Activated T-cell treated with anti-CD3 and anti-CD28 coated beads, Interleukin-2, amount 50 U/mL, for 1 hour (primary cell): ENCODE measurements around the gene TSPAN9.

Source experiments
- DNase-seq: peaks from one replicate; pipeline ENCODE4 v3.0.0-alpha.2; 2020

The TSPAN9 gene

DNA sequence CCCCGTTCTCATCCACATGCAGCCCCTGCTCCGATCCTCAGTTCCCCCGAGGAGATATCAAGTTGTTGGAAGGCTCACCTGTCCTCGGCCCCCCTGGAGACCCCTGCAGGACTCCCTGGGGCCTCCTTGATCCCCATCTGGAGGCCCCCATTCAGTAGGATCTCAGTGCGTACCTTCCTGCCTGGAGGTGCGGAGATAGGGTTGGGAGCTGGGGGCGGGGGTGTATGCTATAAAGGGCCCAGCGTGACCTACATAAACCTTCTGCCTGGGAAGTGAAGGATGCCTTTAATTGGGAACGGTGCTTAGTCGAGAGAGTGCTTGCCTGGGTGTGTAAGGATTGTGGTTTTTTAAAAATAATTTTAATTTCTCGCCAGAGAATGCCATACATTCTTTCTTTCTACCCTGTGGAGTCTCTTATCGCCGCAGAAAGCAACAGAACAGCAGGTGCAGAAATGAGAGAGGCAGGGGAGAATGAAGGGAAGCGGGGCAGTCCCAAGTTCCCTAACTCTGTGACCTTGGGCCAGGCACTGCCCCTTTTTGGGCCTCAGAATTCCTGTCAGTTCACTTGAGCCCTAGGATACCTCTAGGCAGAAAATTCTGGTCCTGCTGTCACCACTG is 153.7 kb downstream of the TSPAN9 start:
- no peak for DNase-seq

GRCh38 chr12:3231399-3231876 is 154.3 kb downstream of the TSPAN9 start:
- DNase-seq = no peak

DNA sequence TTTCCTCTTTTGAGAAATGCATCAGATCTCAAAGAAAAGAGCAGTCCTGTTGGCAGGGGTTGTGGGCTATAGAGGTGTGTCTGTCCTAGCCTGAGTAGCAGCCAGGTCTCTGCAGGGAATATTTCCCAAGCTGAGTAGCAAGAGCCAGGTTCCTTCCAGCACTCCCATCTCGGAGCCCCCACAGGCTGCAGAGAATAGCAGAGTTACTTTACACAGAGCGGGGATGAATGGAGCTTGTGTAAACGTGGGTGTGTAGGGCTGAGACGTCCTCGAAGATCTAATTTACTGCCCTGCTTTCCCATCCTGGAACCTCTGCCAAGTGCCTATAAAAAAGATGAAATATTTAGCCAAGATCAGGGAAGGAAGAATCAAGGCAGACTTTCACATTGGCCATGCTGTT is 156.6 kb downstream of the TSPAN9 start:
- DNase-seq = no peak

DNA sequence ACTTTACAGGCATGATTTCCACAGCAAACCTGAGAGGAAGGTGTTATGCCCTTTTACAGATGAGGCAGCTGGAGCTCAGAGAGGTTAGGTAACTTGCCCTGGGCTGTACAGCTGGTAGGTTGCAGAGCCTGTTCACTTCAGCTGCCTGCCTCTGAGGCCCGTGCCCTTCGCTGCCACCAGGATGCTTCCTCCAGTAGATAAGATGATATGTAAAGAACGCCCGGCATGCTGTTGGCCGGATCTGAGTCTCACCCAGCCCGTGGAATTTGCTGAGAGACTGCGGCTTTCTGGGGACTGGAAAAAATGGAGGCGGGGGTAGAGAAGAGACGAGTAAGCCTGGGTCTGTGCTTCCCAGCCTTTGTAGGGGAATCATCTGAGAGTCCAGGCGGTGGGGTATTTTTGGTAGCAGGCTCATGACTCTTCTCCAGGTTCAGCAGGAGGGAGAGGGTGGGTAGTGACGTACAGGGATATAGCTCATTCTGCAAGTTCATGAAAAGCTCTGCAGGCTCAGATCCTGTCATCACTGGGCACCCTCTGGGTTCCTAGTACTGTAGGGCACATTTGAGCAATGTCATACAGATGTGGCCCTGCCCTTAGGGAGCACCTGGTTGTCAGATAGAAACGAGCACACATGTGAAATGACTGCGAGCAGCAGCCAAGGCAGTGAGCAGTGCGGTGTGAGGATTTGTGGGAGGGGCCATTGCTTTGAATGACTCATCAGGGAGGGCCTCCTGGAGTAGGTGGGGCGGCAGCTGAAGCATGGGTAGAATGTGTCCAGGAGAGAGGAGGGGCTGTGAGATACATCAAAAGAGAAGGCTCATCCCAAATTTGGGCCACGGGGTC is 159.4 kb downstream of the TSPAN9 start:
- no peak for DNase-seq

DNA sequence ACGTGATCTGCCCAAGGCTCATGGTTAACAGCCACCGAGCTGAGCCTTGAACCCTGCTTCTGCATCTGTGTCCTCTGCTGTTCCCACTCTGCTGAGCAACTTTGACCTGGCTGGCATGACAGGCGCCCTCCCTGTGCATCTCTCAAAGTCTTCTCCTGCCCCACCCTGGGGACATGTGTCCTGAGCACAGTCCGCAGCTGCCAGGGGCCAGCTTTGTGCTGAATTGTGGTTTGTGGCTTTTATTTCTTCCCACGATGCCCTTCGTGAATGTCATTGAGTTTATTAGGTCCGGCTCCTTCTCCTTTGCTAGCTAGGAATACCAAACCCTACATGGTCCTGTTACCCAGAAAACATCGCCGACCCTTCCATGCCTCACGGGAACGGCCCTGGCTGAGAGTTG is 161.0 kb downstream of the TSPAN9 start:
- no peak for DNase-seq

GRCh38 chr12:3241621-3242020 is 164.4 kb downstream of the TSPAN9 start:
- DNase-seq = no peak

DNA sequence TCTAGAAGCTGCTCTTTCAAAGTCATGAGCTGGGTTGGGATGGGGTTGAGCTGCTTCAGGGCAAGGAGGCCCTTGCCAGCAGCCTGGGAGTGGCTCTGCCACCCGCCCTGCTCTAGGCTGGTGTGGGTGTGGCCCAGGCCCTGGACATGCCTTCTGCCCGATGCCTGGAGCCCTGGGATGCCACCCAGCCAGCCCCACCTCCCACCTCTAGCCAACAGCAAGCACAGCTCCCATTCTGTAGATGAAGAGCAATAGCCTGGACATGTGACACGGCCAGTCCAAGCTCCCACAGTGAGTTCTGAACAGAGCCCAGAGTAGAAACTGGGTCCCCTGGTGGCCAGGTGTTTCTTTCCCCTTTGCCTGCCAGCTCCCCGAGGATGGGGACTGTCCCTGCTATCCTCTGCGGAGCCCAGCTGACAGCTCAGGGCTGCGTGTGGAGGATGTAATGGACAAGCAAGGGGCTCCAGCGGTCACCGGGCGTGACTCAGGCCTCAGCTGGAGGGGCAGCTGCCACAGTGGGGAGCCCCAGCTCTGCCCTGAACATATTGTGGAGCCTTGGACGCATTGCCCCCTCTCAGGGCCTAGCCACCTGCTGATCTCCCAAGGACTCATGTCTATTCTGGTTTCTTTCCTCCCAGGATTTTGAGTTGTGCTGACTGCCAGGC is 165.2 kb downstream of the TSPAN9 start:
- no peak for DNase-seq

DNA sequence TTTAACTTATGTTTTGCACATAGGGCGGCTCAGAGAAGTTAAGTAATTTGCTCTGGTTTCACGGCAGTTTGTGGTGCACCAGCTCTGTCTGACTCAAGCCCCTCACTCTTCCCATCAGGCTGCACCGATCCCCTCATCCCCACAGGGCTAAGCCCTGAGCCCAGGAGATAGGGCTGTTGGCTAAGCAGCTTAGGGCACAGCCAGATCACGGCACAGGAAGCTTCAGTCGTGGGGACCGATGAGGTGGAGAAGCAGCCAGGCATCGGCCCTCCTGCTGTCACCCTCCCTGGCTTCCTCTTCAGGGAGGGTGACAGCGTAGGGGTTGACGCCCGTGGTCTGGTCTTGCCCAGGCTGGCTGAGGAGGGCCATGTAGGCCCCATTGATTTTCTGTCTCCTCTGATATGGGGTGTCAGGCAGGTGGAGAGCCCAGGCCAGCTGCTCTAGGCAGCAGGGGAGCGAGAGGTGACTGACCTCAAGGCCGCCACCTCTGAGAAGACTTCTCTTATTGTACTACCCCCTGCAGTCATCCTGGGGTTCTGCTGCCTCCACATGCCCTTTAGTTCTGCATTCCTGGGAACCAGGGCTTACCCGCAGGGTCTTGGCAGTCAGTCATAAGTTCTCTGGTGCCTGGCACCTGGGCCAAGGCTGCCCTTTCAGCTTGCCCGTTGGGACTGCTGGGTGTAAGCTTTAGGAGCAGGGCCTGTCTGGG is 166.4 kb downstream of the TSPAN9 start:
- no peak for DNase-seq

DNA sequence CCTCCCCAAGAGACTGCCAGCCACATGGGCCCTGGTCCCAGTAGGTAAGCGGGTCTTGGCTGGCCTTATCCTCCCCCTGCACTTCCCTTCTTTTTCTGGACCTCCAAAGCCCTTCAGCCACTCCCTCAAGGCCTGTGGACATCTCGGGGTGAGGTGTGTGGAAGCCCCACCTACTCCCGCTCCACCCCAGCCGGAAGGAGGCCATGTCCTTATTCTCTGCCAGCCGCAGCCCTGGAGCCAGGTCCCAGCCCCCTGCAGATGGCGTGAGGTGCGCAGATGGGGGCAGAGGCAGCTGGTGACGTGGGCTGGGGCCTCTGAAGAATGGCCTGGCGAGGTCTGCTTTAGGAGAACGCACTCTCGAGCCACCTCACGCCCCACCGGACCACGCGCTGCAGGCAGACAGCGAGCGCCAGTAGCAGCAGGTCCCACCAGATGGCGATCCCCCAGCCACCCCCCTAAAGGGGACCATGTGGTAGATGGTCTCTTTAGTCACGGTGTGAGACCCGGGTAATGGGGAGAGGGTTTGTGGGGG is 167.1 kb downstream of the TSPAN9 start:
- no peak for DNase-seq

DNA sequence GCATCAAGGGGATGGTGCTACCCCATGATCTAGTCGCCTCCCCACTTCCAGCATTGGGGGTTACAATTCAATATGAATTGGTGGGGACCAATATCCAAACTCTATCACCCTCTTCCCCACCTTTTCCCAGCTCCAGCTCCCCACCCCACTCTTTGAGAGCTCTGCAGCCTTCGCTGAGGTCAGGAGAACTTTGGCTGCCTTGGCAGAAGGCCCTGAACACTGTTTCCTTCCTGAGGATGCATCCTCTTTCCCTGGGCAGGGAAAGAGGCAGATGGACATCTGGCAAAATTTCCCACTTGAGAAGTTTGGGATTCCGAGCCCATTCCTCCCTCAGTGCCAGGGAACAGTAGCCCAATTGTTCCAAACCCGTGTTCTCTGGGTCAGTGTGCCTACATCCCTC is 169.1 kb downstream of the TSPAN9 start:
- DNase-seq = no peak

- DNase-seq = no peak
Measured at GRCh38 chr12:3247077-3247476, 169.9 kb downstream of the TSPAN9 start.

DNA sequence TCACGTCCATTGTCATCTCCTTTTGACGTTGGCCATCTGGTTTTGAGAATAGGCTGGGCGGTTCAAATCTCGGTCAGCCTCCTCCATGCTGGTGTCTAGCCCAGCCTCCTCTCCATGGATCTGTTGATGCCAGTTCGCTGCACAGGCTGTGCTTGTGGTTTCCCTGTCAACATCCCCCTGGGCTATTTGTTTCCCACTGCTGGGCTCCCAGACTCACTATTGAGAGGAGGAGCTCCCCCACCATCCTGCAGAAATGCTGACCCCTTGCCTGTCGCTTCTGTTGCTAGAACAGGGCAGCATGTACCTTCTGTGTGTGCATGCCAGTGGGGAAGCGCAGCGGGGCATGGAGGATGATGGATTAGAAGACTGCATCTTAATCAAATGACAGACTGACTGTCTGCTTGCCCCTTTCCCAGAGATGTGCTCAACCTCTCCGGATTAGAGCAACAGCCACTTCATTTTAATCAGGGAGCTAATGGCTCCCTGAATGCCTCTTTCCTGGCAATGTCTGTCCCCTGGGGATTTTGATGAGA is 170.5 kb downstream of the TSPAN9 start:
- no peak for DNase-seq

- DNase-seq = no peak
Measured at GRCh38 chr12:3249081-3249800, 172.1 kb downstream of the TSPAN9 start.

GRCh38 chr12:3250034-3250433 is 172.9 kb downstream of the TSPAN9 start:
- DNase-seq = no peak

DNA sequence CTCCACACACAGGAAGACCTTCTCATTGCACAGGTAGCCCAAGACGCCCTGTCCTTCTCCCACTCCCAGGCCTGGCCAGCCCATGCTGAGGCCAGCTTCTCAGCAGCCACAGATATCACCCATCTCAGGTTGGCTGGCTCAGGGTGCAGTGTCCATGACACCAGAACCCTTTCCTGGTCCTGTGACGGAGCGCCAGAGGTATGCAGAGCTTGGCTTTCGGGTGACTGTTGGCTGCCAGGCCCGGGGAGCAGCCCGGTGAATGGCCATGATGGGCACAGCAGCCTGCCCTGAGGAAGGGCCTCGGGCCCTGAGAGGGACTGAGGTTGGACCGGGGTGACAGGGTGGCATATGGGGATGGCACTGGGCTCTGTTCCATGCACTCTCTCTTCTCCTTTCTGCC is 173.4 kb downstream of the TSPAN9 start:
- no peak for DNase-seq

DNA sequence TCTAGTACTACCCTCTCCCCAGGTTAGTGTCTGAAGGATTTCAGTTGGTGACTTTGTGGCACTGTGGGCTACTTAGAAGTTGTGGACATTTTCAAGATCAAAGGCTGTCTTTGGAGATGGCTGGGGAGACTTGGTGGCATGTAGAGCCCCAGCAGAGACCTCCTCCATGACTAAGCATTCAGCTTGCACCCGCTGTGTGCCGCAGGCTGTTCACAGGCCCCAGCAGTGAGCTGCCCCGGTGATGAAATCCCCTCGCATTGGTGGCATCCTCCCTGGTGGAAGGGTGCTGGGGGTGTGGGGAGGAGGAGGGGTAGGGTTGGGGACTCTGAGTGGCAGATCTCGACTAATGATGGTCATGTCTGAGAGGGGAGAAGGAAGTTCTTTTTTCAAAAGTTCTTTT is 173.9 kb downstream of the TSPAN9 start:
- DNase-seq = no peak

DNA sequence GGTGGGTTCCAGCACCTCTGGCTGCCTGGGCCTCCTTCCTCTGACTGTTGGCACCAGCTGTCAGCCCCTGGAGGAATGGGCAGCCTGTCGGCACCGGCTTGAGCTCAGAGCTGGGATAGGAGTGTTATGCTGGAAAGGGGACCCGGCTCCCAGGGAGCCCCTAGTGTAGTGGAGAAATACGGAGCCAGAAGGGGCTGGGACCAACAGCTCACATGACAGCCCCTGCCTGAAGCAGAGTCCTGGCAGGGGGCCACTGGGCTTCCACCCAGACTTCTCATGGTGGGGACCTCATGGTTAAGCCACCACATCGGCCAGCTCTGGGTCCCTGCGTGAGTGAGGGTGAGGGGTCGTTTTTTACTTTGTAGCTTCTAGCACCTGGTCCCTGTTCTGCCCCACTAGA is 174.5 kb downstream of the TSPAN9 start:
- no peak for DNase-seq

GRCh38 chr12:3252450-3252891 is 175.3 kb downstream of the TSPAN9 start:
- no peak for DNase-seq

- DNase-seq = no peak
Measured at GRCh38 chr12:3253682-3254275, 176.6 kb downstream of the TSPAN9 start.

- no peak for DNase-seq
Measured at GRCh38 chr12:3255057-3255456, 177.9 kb downstream of the TSPAN9 start.

DNA sequence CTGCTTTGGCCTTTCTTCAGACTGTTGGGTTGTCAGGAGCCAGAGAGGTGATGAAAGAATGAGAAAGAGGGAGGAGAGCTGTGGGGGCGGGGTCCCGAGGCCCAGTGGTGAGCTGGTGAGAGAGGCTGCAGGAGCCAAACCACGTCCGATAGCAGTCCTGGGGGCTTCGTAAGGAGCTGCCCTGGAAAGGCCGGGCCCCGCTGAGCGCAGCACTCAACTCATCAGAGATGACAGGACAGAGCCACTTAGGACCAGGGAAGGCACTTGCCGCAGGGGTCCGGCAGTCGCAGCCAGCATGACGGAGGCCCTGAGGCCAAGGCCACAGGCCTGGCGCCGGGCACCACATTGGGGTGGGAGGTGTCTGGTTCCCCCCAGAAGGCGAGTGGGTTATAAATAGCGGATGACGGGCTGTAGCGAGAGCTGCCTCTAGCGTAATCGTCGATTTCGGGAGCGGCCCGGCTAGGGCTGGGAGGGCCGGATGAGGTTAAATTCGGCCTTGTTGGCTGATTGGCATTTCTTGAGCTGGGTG is 179.0 kb downstream of the TSPAN9 start:
- no peak for DNase-seq
